ENCODE data around the gene NBEA. TPM values are rescaled to one million over a fixed set of nuclear protein-coding genes. Genes with fewer than 3 reads are reported as not detected.
"Not testable (repeated sequence)": the region's sequence is repeated elsewhere in the genome, so short reads cannot be mapped to it uniquely, and the experiment has no call there.

NBEA gene
- total RNA-seq, 1 donor from 2014 or later: 6.6 TPM

GRCh38 chr13:35055705-35056104 is 113.6 kb downstream of the NBEA start:
- no peak for TF ChIP-seq CTCF (IDR thresholded peaks at IDR 0.05)
- no peak overlapping the region for H3K27ac ChIP-seq
- no peaks in the 10 kb centered on the region for H3K4me1 ChIP-seq
- H3K9me3 ChIP-seq: no peaks in the 10 kb centered on the region
- H3K4me3 ChIP-seq: no peak overlapping the region
- DNase-seq (no peak), ATAC-seq (no peak)
- no peaks in the 10 kb centered on the region for H3K36me3 ChIP-seq
- H3K27me3 ChIP-seq (ENCODE audit: low read depth): no peaks in the 10 kb centered on the region
- intact Hi-C loops (cut with DNase I): no loop called here

DNA sequence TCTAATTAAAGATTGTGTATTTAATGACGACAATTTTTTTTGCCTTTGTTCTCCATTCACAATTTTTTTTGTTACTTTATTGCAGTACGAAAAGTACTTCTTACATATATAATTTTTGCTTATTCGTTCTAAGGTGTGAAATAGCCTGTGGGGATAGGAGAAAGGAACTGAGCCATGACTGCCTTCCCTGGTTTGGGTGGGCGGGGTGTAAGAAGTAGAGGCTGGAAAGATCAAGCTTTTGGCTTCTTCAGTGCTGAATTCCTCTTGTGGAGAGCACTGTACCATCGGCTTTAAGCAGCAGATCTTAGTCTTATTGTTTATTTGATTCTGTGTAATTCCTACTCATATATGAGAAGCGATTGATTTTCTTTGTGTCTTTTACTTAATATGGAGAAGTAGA is 115.8 kb downstream of the NBEA start:
- Histone ChIP-seq H3K27me3 (ENCODE audit: low read depth) (no peaks in the 10 kb centered on the region), H3K27ac (no peak overlapping the region), H3K9me3 (no peaks in the 10 kb centered on the region), H3K36me3 (no peaks in the 10 kb centered on the region), H3K4me3 (no peak overlapping the region), H3K4me1 (no peaks in the 10 kb centered on the region)
- intact Hi-C loops (cut with DNase I): no loop called here
- DNase-seq (no peak), ATAC-seq (no peak)
- no peak for TF ChIP-seq CTCF (IDR thresholded peaks at IDR 0.05)

DNA sequence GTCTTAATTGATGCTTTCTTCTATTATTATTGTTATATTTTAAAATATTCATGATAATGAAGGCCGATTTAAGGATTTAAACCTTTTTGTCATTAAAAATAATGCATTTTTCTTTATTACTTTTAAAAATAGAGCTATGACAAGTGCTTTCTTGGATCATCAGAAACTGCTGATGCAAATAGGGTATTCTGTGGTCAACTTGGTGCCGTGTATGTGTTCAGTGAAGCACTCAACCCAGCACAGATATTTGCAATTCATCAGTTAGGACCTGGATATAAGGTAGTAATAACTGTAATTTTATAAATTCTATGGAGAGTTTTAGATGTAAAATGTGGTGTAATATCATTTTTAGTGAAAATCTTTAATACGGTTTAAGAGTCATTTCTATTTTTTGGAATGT is 116.5 kb downstream of the NBEA start:
- DNase-seq; intact Hi-C loops (cut with DNase I); H3K4me1 ChIP-seq; H3K27me3 ChIP-seq (ENCODE audit: low read depth); H3K9me3 ChIP-seq; H3K4me3 ChIP-seq; H3K27ac ChIP-seq; H3K36me3 ChIP-seq; ATAC-seq: not testable (repeated sequence)

GRCh38 chr13:35086667-35087066 is 144.6 kb downstream of the NBEA start:
- no peaks in the 10 kb centered on the region for H3K27me3 ChIP-seq (ENCODE audit: low read depth)
- no peak overlapping the region for H3K4me3 ChIP-seq
- intact Hi-C loops (cut with DNase I): no loop called here
- TF ChIP-seq CTCF (IDR thresholded peaks at IDR 0.05): no peak
- no peaks in the 10 kb centered on the region for H3K4me1 ChIP-seq
- ATAC-seq (no peak), DNase-seq (no peak)
- H3K36me3 ChIP-seq: no peaks in the 10 kb centered on the region
- H3K27ac ChIP-seq: no peak overlapping the region
- H3K9me3 ChIP-seq: no peaks in the 10 kb centered on the region

- no peak for ATAC-seq
- DNase-seq: no peak
- H3K27me3 ChIP-seq (ENCODE audit: low read depth): no peaks in the 10 kb centered on the region
- no peaks in the 10 kb centered on the region for H3K9me3 ChIP-seq
- no peak overlapping the region for H3K4me3 ChIP-seq
- H3K4me1 ChIP-seq: no peaks in the 10 kb centered on the region
- no peak for TF ChIP-seq CTCF (IDR thresholded peaks at IDR 0.05)
- no peaks in the 10 kb centered on the region for H3K36me3 ChIP-seq
- H3K27ac ChIP-seq: no peak overlapping the region
- intact Hi-C loops (cut with DNase I): no loop called here
Measured at GRCh38 chr13:35092251-35092650, 150.2 kb downstream of the NBEA start.

- H3K9me3 ChIP-seq: no peaks in the 10 kb centered on the region
- DNase-seq: no peak
- H3K4me1 ChIP-seq: no peaks in the 10 kb centered on the region
- intact Hi-C loops (cut with DNase I): no loop called here
- no peak overlapping the region for H3K4me3 ChIP-seq
- no peak overlapping the region for H3K27ac ChIP-seq
- TF ChIP-seq CTCF (IDR thresholded peaks at IDR 0.05): no peak
- H3K27me3 ChIP-seq (ENCODE audit: low read depth): no peaks in the 10 kb centered on the region
- ATAC-seq: no peak
- H3K36me3 ChIP-seq: no peaks in the 10 kb centered on the region
Measured at GRCh38 chr13:35092751-35093150, 150.7 kb downstream of the NBEA start.
